Endodermal cell (in vitro differentiated cells): ENCODE results near the gene DVL2. TPM values are rescaled to one million over a fixed set of nuclear protein-coding genes. Genes with fewer than 3 reads are reported as not detected.

Experiments
- DNase-seq: peaks from one replicate; pipeline ENCODE4 v3.0.0-alpha.2; 2017
- H3K27ac ChIP-seq: 2 replicates; pipeline ENCODE4 v1.5.1; 2013; ENCODE audit warnings: mild to moderate bottlenecking, low read depth, low read length, moderate library complexity
- H3K27me3 ChIP-seq: 2 replicates; pipeline ENCODE4 v1.6.1; 2013; ENCODE audit warnings: mild to moderate bottlenecking, low read length, moderate library complexity; ENCODE audit not compliant: insufficient read depth, control insufficient read depth, poor library complexity, severe bottlenecking
- H3K36me3 ChIP-seq: 2 replicates; pipeline ENCODE4 v1.7.0; 2013; ENCODE audit warnings: mild to moderate bottlenecking, low read length, moderate library complexity; ENCODE audit not compliant: control insufficient read depth, insufficient read depth
- H3K4me1 ChIP-seq: one replicate; pipeline ENCODE4 v1.7.0; 2013; ENCODE audit warnings: low read length; ENCODE audit not compliant: control insufficient read depth, insufficient read depth
- H3K4me3 ChIP-seq: 2 replicates; pipeline ENCODE4 v1.5.1; 2013; ENCODE audit warnings: mild to moderate bottlenecking, low read length, moderate library complexity
- H3K9ac ChIP-seq: 2 replicates; pipeline ENCODE4 v1.6.1; 2013; ENCODE audit warnings: mild to moderate bottlenecking, low read length, moderate library complexity; ENCODE audit not compliant: poor library complexity, severe bottlenecking; ENCODE audit errors: extremely low read depth
- H3K9me3 ChIP-seq: 2 replicates; pipeline ENCODE4 v1.6.1; 2013; ENCODE audit warnings: mild to moderate bottlenecking, low read length, moderate library complexity; ENCODE audit not compliant: control insufficient read depth
- H3K27ac Mint-ChIP-seq: 2 replicates; pipeline ENCODE4 v1.8.0; 2020; ENCODE audit warnings: mixed read lengths
- H3K27me3 Mint-ChIP-seq: 2 replicates; pipeline ENCODE4 v1.8.0; 2021; ENCODE audit warnings: mild to moderate bottlenecking, mixed read lengths; ENCODE audit not compliant: insufficient read depth
- H3K36me3 Mint-ChIP-seq: 2 replicates; pipeline ENCODE4 v1.8.0; 2020; ENCODE audit warnings: low read depth, mixed read lengths
- H3K4me1 Mint-ChIP-seq: 2 replicates; pipeline ENCODE4 v1.8.0; 2020; ENCODE audit warnings: mixed read lengths
- H3K4me3 Mint-ChIP-seq: 2 replicates; pipeline ENCODE4 v1.8.0; 2020; ENCODE audit warnings: mild to moderate bottlenecking, moderate library complexity, mixed read lengths
- H3K9me3 Mint-ChIP-seq: 2 replicates; pipeline ENCODE4 v1.8.0; 2020; ENCODE audit warnings: mild to moderate bottlenecking, mixed read lengths
- CTCF ChIP-seq: fragments of 200-600 bp; sonication (generic); conservative IDR thresholded peaks from 2 replicates; pipeline ENCODE4 v1.5.0; 2021; ENCODE audit warnings: antibody characterized with exemption, mild to moderate bottlenecking
- WGBS, 2 experiments: methylation state at CpG; one replicate each; pipeline versions ENCODE4 v1.1.5 to v1.1.7; 2013; ENCODE audit warnings: missing lambda C conversion rate in 2 of 2, mixed read lengths in 1 of 2; ENCODE audit not compliant: insufficient coverage in 1 of 2, insufficient read length in 1 of 2; 5-methylcytosine and 5-hydroxymethylcytosine counted together
- total RNA-seq, 2 donors: library from RNA; stranded (reverse); fragmentation: NEBNext Ultra II Directional in 1 of 2; extraction: Animal tissue kit (Norgen Biotek cat#: 25700) in 1 of 2; gene quantifications; 2 replicates in 1 of 2; 3 replicates in 1 of 2; pipeline ENCODE4 v1.2.1, GENCODE V29; 2021

Gene DVL2
- total RNA-seq, 2 donors from 2014 or later = 98.2 to 116 TPM

- Mint-ChIP-seq H3K27me3 (peaks cover 37% of the 10 kb centered on the region), H3K4me1 (peaks cover 6% of the 10 kb centered on the region), H3K4me3 (peak overlapping the region; percentile 60), H3K27ac (no peak overlapping the region), H3K9me3 (no peaks in the 10 kb centered on the region), H3K36me3 (no peaks in the 10 kb centered on the region)
- H3K4me3 ChIP-seq = peak overlapping the region; percentile 67
- DNase-seq = no peak
- H3K9me3 ChIP-seq = no peaks in the 10 kb centered on the region
- no peak for TF ChIP-seq CTCF
- H3K9ac ChIP-seq = no peak overlapping the region
- 83 to 85% methylated on average over 4 to 6 of the region's 6 CpGs for WGBS, 2 experiments
- H3K27ac ChIP-seq = no peak overlapping the region
- H3K36me3 ChIP-seq = no peaks in the 10 kb centered on the region
- peaks cover 5% of the 10 kb centered on the region for H3K4me1 ChIP-seq
- peaks cover 16% of the 10 kb centered on the region for H3K27me3 ChIP-seq
Measured at GRCh38 chr17:7282752-7283321, 48.5 kb upstream of the DVL2 start.

GRCh38 chr17:7281953-7282751 lies 47.8 kb upstream of the DVL2 start:
- 4 to 7% methylated on average over 8 to 43 of the region's 43 CpGs for WGBS, 2 experiments
- peak overlapping the region; percentile 30 for H3K9ac ChIP-seq
- Mint-ChIP-seq H3K4me1 (peaks cover 6% of the 10 kb centered on the region), H3K27me3 (peaks cover 33% of the 10 kb centered on the region), H3K27ac (no peak overlapping the region), H3K36me3 (no peaks in the 10 kb centered on the region), H3K4me3 (peak overlapping the region; percentile 60), H3K9me3 (no peaks in the 10 kb centered on the region)
- H3K4me3 ChIP-seq = peak overlapping the region; percentile 67
- no peaks in the 10 kb centered on the region for H3K9me3 ChIP-seq
- no peak overlapping the region for H3K27ac ChIP-seq
- TF ChIP-seq CTCF = no peak
- H3K4me1 ChIP-seq = peaks cover 5% of the 10 kb centered on the region
- peak; percentile 82 for DNase-seq
- peaks cover 16% of the 10 kb centered on the region for H3K27me3 ChIP-seq
- H3K36me3 ChIP-seq = no peaks in the 10 kb centered on the region

GRCh38 chr17:7281074-7281952 lies 47.0 kb upstream of the DVL2 start, which contains the start of gene SLC2A4:
TSS of gene SLC2A4 (plus strand) at chr17:7281718. CDS start at chr17:7281935, 217 bp downstream.
- peak within 1 kb of the TSS; percentile 60 for H3K4me3 Mint-ChIP-seq
- no peaks in the 10 kb centered on the region for H3K9me3 Mint-ChIP-seq
- Histone ChIP-seq H3K27me3 (peaks cover 16% of the 10 kb centered on the region), H3K36me3 (no peaks in the 10 kb centered on the region), H3K27ac (peak within 1 kb of the TSS; percentile 18), H3K4me3 (peak within 1 kb of the TSS; percentile 67), H3K4me1 (peaks cover 5% of the 10 kb centered on the region), H3K9me3 (no peaks in the 10 kb centered on the region), H3K9ac (peak within 1 kb of the TSS; percentile 30)
- H3K27ac Mint-ChIP-seq = peak within 1 kb of the TSS; percentile 70
- WGBS, 2 experiments = 0 to 1% methylated on average over 29 to 71 of the region's 71 CpGs
- TF ChIP-seq CTCF = no peak
- peak; percentile 100 for DNase-seq
- peaks cover 6% of the 10 kb centered on the region for H3K4me1 Mint-ChIP-seq
- peaks cover 33% of the 10 kb centered on the region for H3K27me3 Mint-ChIP-seq
- no peaks in the 10 kb centered on the region for H3K36me3 Mint-ChIP-seq
